ENCODE measurements around the gene AARSD1. TPM values are rescaled to one million over a fixed set of nuclear protein-coding genes. Genes with fewer than 3 reads are reported as not detected.
"Not testable (repeated sequence)": the region's sequence is repeated elsewhere in the genome, so short reads cannot be mapped to it uniquely, and the experiment has no call there.

Gene AARSD1, protein sequence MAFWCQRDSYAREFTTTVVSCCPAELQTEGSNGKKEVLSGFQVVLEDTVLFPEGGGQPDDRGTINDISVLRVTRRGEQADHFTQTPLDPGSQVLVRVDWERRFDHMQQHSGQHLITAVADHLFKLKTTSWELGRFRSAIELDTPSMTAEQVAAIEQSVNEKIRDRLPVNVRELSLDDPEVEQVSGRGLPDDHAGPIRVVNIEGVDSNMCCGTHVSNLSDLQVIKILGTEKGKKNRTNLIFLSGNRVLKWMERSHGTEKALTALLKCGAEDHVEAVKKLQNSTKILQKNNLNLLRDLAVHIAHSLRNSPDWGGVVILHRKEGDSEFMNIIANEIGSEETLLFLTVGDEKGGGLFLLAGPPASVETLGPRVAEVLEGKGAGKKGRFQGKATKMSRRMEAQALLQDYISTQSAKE
- total RNA-seq = 27.0 TPM
- long read RNA-seq, transcript AARSD1-202 (12 exons, 1,322 nt) = major isoform, 17 of 29 reads
- long read RNA-seq, partial matches to known transcripts = 4 of 29 reads
- long read RNA-seq, other reads (novel, unspliced or antisense) = 6 of 29 reads

DNA sequence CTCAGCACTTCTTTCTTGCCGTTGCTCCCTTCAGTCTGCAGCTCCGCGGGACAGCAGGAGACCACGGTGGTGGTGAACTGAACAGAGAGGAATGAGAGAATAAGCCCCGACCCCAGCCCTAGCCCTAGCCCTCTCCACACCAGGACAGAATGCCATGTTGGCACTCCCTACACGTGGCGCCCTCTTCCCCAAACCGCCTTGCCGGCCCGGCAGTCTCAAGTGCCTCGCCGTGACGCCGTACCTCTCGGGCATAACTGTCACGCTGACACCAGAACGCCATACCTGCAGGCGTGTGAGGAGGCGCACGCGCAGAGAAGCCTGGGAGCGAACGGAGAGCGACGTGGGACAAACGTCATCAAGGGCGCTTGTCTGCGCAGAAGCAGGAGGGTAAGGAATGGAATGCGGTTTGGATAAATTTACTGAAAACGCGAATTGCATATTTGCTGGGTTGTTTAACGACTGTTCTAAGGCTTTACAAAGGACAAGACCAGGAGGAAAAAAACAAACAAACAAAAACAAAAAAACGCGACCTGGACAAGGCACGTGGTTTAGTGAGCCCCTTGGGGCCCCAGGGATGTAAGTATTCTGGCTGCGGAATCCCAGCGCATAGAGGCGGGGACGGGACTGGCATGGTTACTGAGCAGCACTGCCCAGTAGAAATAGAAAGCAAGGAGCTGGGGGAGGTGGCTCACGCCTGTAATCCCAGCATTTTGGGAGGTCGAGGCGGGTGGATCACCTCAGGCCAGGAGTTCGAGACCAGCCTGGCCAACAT, at the start of gene AARSD1:
Gene AARSD1 (minus strand): TSS at position 294 of the 772 bp plus-strand sequence. CDS start 14 bp downstream, at position 280.
- intact Hi-C loops (cut with DNase I) = loop anchor here (2.0 to 5.0 kb wide), 2 partner anchors 16 to 33 kb away; partner anchors contain the start of genes PTGES3L, RPL27 and RUNDC1
- DNase-seq (ENCODE audit: low spot score) = peak; percentile 95

DNA sequence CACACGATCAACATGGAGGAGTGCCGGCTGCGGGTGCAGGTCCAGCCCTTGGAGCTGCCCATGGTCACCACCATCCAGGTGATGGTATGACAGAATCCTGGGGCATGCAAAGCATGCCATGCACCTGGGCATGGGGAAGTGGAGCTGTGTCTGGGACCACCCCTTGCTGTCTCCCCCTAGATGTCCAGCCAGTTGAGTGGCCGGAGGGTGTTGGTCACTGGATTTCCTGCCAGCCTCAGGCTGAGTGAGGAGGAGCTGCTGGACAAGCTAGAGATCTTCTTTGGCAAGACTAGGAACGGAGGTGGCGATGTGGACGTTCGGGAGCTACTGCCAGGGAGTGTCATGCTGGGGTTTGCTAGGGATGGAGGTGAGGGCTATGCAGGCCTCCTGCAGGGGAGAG, 49.0 kb upstream of the AARSD1 start:
- intact Hi-C loops (cut with DNase I) = no loop called here
- no peak for DNase-seq (ENCODE audit: low spot score)

DNA sequence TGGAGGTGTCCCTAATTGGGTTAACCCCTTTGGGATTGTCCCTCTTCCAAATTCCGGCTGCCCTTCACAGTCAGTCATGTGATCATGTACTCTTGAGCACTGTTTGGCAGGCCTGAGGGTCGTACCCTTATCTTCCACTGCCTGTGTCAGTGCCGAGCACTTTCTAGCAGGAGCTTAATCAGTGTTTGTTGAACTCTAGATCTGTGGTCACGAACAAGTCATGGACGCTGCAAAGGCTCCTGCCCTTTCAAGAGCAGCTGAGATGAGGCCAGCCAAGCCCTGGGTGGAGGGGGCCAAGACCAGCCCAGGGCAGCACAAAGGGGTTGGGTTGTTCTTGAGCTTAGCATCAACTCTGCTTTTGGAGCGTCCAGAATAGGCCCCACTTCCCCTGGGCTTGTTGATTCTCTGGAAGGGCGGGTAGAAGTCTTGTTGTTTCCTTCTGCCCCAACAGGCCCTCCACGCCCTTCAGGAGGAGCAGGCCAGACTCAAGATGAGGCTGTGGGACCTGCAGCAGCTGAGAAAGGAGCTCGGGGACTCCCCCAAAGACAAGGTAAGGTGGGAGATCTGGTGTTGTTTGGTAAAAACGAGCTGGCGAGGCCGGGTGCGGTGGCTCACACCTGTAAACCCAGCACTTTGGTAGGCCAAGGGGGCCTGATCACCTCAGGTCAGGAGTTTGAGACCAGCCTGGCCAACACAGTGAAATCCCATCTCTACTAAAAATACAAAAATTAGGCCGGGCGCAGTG, 47.6 kb upstream of the AARSD1 start:
- intact Hi-C loops (cut with DNase I) = no loop called here
- no peak for DNase-seq (ENCODE audit: low spot score)

DNA sequence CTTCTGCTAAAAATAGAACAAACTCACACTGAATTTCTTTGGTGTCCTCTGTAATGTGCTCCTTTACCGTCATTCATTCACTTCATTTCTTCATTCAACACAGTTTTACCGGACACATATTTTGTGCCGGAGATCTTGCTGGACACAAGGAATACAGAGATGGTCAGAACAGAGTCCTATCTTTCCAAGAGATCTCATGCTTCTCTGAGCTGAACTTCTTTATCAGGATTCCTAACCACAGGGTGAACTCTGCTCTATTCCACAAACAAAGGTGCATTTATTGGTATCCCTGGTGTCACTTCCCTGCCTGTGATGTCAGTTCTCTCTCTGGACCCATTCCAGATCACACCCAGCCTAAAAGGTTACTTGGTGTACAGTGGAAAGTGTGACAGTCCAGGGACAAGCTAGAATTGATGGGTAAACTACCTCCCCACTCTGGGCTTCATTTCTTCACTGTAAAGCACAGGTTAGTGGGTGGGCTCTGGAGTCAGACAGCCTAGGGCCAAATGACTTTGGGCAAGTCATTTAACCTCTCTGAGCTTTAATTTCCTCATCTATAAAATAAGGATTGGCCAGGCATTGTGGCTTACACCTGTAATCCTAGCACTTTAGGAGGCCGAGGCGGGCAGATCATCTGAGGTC, 46.5 kb upstream of the AARSD1 start:
- no peak for DNase-seq (ENCODE audit: low spot score)
- intact Hi-C loops (cut with DNase I) = no loop called here

DNA sequence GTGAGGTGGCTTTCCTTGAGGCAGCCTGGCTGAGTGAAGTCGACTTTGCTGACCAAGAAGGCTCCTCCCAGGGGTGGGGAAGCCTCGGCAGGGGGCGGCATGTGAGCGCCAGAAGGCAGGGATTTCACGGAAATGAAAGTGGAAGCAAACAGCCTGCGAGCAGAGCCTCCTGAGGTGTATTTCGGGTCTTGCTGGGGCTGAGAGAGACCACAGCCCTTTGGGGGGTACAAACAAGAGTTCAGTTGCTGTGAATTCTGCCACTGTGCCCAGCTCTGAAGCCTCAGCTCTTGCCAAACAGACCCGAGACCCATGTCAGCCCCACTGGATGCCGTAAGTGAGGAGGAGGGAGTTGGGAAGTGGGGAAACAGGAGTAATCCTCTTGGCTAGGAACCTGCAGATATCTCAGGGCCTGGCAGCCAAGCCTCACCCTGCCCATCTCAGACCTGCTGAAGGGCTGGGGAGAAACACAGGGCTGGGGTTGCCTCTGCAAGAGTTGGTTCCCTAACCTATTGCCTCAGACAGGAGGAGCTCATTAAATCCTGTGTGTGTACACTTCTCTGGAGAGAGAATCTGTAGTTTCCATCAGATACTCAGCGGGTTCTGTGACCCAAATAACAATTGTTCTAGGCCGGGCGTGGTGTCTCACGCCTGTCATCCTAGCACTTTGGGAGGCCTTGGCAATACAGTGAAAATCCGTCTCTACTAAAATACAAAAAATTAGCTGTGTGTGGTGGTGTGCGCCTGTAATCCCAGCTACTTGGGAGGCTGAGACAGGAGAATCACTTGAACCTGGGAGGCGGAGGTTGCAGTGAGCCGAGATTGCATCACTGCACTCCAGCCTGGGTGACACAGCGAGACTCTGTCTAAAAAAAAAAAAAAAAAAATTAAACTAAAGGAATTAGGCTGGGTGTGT, 42.6 kb upstream of the AARSD1 start, which contains the start of gene IFI35:
Gene IFI35 (plus strand): TSS at position 146 of the 913 bp plus-strand sequence. CDS start 164 bp downstream, at position 310.
- peak; percentile 94 for DNase-seq (ENCODE audit: low spot score)
- intact Hi-C loops (cut with DNase I) = no loop called here

DNA sequence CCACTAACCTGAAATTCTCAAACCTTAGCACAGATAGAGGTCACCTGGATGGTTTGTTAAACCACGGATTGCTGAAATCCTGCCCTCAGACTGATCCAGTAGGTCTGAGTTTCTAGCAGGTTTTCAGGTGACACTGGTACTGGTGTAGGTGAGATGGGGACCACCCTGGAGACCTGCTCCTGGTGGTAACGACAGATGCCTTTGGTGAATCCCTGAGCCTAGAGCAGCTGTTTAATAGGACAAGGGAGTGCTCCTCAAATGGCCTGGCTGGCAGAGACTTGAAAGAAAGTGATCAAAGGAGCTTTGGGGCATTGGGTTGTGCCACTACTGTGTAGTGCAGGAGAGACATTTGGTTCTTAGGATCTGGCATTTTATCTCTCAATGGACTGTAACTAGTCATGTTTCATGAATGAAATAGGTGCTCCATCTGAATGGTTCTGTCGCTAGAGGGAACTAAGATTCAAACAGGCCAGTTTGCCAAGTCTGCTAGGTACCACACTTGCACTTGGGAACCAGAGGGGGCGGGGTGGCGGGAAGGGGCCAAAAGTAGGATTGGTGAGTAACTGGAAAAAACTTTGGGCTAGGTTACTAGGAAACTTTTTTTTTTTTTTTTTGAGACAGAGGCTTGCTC, 39.4 kb upstream of the AARSD1 start:
- no peak for DNase-seq (ENCODE audit: low spot score)
- intact Hi-C loops (cut with DNase I) = no loop called here

DNA sequence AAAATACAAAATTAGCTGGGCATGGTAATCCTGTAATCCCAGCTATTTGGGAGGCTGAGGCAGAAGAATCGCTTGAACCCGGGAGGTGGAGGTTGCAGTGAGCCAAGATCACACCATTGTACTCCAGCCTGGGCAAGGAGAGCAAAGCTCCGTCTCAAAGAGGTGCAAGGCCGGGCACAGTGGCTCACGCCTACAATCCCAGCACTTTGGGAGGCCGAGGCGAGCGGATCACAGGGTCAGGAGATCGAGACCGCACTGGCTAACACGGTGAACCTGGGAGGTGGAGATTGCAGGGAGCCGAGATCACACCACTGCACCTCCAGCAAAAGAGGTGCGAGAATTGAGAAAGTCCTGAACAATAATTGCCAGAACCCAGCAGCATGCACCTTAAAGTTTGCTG, 36.6 kb upstream of the AARSD1 start:
- DNase-seq (ENCODE audit: low spot score); intact Hi-C loops (cut with DNase I): not testable (repeated sequence)

DNA sequence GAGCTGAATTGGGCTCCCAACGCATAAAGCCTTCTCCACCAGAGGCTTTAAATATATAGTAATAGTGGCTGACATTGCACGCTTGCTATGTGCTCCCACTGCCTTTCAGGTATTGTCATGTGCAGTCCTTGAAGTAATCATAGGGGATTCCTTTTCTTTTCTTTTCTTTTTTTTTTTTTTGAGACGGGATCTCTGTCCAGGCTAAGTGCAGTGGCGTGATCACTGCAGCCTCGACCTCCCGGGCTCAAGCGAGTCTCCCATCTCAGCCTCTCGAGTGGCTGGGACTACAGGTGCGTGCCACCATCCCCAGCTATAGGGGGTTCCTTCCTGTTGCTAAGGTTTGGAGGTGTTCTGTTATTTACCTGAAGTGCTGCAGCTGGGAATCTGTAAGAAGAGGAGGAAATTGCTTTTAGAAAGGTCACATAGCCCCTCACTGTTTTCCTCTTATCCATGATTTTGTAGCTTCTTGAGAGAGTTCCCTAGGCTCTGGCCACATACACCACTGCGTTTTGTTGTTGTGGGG, 34.8 kb upstream of the AARSD1 start:
- no peak for DNase-seq (ENCODE audit: low spot score)
- intact Hi-C loops (cut with DNase I) = loop anchor here (5.0 to 10.0 kb wide), 4 partner anchors 37 to 844 kb away; partner anchors contain the start of genes AARSD1, NBR1, PSME3 and RAB5C

DNA sequence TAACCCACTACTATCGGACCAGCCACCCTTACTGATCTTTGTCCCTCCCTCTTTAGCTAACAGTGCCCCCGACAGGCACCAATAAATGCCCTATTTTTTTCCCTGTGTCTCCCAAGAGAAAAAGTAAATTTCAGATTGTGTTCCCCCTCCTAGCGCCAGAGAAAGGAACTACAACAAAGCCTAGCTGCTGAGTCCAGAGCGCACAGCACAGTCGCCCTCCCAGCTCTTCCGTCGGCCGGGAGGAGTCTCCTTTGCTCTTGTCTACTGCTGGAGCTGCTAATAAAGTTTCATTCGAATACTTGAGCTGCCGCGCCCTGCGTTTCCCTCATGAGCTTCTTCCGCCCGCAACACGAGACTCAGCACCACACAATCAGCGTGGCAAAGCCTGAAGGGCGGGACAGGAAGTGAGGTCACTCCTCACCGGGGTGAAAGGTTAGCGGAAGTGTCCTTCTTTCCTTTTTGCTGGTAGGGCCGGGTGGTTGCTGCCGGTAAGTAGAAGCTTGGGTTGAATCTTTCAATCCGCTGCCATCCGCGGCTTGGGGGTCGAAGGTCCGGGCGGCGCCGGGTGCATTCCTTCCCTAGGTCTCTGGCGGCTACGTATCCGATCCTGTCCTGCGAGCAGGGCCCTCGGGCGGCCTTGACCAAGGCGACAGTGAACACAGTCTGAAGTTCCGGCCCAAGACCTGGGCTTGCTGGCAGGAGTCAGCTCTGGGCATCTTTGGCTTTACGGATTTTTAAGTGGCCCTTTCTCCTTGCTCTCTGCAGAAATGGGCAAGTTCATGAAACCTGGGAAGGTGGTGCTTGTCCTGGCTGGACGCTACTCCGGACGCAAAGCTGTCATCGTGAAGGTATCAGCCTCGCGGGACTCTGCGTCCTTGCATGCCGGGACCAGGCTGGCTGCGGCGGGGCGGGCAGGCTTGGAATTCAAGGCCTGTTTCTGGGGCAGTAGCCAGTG, 34.0 kb upstream of the AARSD1 start, which contains the start of gene RPL27:
Gene RPL27 (plus strand): TSS at position 436 of the 955 bp plus-strand sequence. CDS start 332 bp downstream, at position 768.
- peak; percentile 98 for DNase-seq (ENCODE audit: low spot score)
- intact Hi-C loops (cut with DNase I) = loop anchor here (2.0 to 10.0 kb wide), 5 partner anchors 17 to 843 kb away; partner anchors contain the start of genes AARSD1, NBR1, PSME3 and PTGES3L

DNA sequence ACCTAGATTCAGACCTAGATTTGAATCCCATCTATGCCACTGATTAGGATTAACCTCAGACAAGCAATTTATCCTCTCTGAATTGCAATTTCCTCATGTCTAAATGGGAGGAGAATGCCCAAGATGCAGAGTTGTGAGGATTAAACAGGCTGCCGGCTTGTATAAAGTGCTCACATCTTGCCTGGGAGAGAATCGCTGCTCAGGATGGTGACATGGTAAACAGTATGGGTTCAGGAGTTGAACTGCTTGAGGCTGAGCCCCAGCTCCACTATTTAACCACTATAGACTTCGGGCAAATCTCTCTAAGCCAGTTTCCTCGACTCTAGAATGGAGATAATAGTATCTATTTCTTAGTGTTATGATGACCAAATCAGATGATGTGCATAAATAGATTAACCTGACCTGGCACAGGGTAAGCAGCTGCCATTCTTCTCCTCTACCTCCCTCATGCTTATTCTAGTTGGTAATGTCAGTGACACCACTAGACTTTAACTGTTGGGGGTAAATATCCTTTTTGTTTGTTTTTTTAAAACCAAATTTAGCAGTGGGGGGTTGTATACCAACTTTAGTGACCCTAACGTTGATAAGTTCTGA, 33.2 kb upstream of the AARSD1 start:
- no peak for DNase-seq (ENCODE audit: low spot score)
- intact Hi-C loops (cut with DNase I) = loop anchor here (2.0 to 10.0 kb wide), 5 partner anchors 17 to 843 kb away; partner anchors contain the start of genes AARSD1, NBR1, PSME3 and PTGES3L

DNA sequence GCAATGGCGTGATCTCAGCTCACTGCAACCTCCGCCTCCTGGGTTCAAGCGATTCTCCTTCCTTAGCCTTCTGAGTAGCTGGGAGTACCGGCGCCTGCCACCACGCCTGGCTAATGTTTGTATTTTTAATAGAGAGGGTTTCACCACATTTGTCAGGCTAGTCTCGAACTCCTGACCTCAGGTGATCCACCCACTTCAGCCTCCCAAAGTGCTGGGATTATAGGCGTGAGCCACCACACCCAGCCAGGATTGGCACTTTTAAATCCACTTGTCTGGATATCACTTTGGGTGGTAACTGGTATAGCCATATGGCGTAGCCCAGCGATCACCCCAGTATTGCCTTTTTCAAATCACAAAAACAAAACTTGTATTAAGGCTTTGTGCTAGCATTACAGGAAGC, 29.7 kb upstream of the AARSD1 start:
- DNase-seq (ENCODE audit: low spot score) = not testable (repeated sequence)
- intact Hi-C loops (cut with DNase I) = loop anchor here (5.0 to 10.0 kb wide), 2 partner anchors 52 to 839 kb away; partner anchors contain the start of gene RAB5C

DNA sequence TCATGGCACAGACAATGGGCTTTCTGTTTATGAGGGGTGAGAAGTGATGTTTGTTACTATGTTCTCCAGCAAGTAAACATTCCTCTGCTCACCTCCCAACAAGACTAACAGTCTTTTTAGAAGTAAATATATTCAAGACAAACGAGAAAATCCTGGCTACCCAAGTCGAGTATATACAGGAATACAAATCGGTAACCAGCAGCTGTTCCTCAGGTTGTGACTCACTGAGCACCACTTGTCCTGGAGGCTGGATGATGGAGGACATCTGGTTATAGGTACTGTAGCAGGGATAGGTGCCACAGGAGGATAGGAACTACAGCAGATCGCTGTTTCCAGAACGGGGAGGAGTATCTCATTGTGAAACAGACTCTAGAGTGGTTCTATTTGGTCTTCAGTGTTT, 28.6 kb upstream of the AARSD1 start:
- DNase-seq (ENCODE audit: low spot score) = no peak
- intact Hi-C loops (cut with DNase I) = loop anchor here (5.0 to 10.0 kb wide), 2 partner anchors 51 to 838 kb away; partner anchors contain the start of gene RAB5C

DNA sequence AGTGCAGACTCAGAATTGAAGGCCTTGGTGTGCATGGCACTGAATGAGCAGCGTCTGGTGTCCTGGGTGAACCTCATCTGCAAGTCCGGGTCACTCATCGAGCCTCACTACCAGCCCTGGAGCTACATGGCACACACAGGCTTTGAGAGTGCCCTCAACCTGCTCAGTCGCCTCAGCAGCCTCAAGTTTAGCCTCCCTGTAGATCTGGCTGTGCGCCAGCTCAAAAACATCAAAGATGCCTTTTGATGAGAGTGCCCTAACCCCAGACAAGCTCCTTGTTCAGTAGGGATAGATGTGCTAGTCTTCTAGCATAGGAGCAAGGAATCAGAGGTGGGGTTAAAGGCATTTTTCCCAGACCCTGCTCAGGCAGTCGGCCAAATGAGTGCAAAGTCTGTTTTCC, 27.2 kb upstream of the AARSD1 start:
- intact Hi-C loops (cut with DNase I) = loop anchor here (5.0 to 10.0 kb wide), 2 partner anchors 49 to 837 kb away; partner anchors contain the start of gene RAB5C
- DNase-seq (ENCODE audit: low spot score) = no peak

DNA sequence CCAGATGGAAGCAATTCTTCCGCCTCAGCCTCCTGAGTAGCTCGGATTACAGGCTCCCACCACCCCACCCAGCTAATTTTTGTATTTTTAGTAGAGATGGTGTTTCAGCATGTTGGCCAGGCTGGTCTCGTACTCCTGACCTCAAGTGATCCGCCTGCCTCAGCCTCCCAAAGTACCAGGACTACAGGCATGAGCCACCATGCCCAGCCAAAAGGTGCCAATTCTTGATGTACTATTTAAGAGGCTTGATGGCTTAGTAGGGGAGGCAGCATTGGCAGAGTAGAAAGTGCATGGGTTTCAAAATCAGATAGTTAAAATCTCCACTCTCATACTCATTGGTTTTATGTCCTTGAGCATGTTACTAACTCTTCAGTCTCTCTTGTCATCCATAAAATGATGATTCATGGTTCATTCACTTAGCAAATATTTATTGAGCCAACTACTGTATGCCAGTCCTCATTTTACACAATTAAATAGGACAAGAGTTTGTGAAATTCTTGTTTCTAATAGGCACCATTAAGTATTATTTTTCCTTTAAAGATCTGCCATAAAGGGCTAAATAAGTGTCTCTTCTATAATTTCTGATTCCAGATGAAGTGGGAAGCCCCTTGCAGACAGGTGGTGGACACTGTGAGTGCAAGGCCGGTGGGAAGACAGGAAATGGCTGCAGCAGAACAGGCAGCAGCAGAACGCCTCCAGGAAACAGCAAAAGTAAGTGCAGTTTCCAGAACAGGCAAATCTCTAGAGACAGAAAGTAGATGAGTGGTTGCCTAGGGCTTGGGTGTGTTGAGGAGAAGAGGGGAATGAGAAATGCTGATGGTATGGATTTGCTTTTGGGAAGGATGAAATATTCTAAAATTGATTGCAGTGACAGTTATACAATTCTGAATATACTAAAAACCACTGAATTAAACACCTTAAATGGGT, 25.7 kb upstream of the AARSD1 start:
- no peak for DNase-seq (ENCODE audit: low spot score)
- intact Hi-C loops (cut with DNase I) = loop anchor here (5.0 to 10.0 kb wide), 2 partner anchors 48 to 835 kb away; partner anchors contain the start of gene RAB5C

All from cardiac septum (tissue), 1 donor.